ENCODE results near the gene SELENOT. TPM values are rescaled to one million over a fixed set of nuclear protein-coding genes. Genes with fewer than 3 reads are reported as not detected.

SELENOT gene
- polyA plus RNA-seq, 1 donor from 2014 or later: 268 TPM

DNA sequence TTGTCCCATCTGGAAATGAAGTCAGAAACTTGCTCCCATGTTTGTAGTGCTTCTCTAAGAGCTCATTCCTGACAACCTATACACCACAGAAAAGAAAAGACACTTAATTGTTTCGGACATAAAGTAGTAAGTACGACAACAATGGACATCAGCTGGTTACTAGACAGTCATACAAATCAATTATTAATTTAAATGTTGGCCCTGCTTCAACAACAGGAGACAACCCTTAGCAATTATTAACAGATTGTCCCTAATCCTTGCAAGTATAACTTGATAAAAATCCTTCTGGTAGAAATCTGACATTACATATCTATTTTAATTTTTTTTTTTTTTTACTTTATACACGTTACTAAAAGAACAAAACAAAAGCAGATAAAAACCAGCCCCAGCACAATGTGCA is 70.8 kb downstream of the SELENOT start:
- no peak for TF ChIP-seq RAD21 (conservative IDR thresholded peaks at IDR 0.05)
- TF ChIP-seq, protein P1, sequence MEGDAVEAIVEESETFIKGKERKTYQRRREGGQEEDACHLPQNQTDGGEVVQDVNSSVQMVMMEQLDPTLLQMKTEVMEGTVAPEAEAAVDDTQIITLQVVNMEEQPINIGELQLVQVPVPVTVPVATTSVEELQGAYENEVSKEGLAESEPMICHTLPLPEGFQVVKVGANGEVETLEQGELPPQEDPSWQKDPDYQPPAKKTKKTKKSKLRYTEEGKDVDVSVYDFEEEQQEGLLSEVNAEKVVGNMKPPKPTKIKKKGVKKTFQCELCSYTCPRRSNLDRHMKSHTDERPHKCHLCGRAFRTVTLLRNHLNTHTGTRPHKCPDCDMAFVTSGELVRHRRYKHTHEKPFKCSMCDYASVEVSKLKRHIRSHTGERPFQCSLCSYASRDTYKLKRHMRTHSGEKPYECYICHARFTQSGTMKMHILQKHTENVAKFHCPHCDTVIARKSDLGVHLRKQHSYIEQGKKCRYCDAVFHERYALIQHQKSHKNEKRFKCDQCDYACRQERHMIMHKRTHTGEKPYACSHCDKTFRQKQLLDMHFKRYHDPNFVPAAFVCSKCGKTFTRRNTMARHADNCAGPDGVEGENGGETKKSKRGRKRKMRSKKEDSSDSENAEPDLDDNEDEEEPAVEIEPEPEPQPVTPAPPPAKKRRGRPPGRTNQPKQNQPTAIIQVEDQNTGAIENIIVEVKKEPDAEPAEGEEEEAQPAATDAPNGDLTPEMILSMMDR (IDR thresholded peaks at IDR 0.05; ENCODE audit: poor library complexity, severe bottlenecking): no peak
- TF ChIP-seq EP300 (conservative IDR thresholded peaks at IDR 0.05; ENCODE audit: poor library complexity, severe bottlenecking): no peak
- TF ChIP-seq TAF1 (IDR thresholded peaks at IDR 0.05; ENCODE audit: low read depth): no peak
- TF ChIP-seq MXI1 (conservative IDR thresholded peaks at IDR 0.05; ENCODE audit: poor library complexity, severe bottlenecking): no peak
- no peaks in the 10 kb centered on the region for H4K20me1 ChIP-seq (ENCODE audit: insufficient read depth)
- no peaks in the 10 kb centered on the region for H3K79me2 ChIP-seq (replicated peaks; ENCODE audit: insufficient read depth, low read length)
- H2AFZ ChIP-seq (ENCODE audit: low read depth, low read length): no peak overlapping the region
- no peaks in the 10 kb centered on the region for H3K9me3 ChIP-seq (ENCODE audit: low read length)
- H3K9ac ChIP-seq (ENCODE audit: low read length): no peak overlapping the region
- no peaks in the 10 kb centered on the region for H3K9me2 ChIP-seq (ENCODE audit: insufficient read depth, low read length)
- H3K4me2 ChIP-seq (ENCODE audit: low read length): no peak overlapping the region
- H3K4me3 ChIP-seq (ENCODE audit: low read length): no peak overlapping the region
- H3K36me3 ChIP-seq (ENCODE audit: insufficient read depth, low read length): no peaks in the 10 kb centered on the region
- no peak overlapping the region for H3K27ac ChIP-seq (ENCODE audit: low read length)
- H3F3A ChIP-seq (ENCODE audit: insufficient read depth, low read length, poor library complexity, severe bottlenecking): no peaks in the 10 kb centered on the region
- H3K27me3 ChIP-seq (ENCODE audit: insufficient read depth, low read depth, low read length): no peaks in the 10 kb centered on the region

DNA sequence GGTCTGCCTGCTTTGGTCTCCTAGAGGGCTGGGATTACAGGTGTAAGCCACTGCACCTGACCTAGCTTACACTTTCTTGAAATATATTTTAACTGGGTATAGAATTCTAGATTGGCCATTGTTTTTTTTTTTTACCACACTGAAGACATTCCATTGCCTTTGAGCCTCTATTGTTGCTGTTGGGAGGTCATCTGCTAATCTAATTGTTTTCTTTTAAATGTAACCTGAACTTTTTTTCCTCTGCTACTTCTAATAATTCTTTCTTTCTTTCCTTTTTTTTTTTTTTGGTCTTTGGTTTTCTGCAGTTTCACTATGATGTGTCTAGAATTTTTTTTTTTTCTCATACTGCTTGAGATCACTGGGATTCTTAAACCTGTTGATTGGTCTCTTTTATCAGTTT is 72.5 kb downstream of the SELENOT start:
- H3K27me3 ChIP-seq (ENCODE audit: insufficient read depth, low read depth, low read length): no peaks in the 10 kb centered on the region
- no peak overlapping the region for H3K27ac ChIP-seq (ENCODE audit: low read length)
- H4K20me1 ChIP-seq (ENCODE audit: insufficient read depth): no peaks in the 10 kb centered on the region
- no peaks in the 10 kb centered on the region for H3F3A ChIP-seq (ENCODE audit: insufficient read depth, low read length, poor library complexity, severe bottlenecking)
- H3K4me3 ChIP-seq (ENCODE audit: low read length): no peak overlapping the region
- H3K9ac ChIP-seq (ENCODE audit: low read length): no peak overlapping the region
- H3K9me3 ChIP-seq (ENCODE audit: low read length): no peaks in the 10 kb centered on the region
- H2AFZ ChIP-seq (ENCODE audit: low read depth, low read length): no peak overlapping the region
- H3K9me2 ChIP-seq (ENCODE audit: insufficient read depth, low read length): no peaks in the 10 kb centered on the region
- H3K36me3 ChIP-seq (ENCODE audit: insufficient read depth, low read length): no peaks in the 10 kb centered on the region
- no peaks in the 10 kb centered on the region for H3K79me2 ChIP-seq (replicated peaks; ENCODE audit: insufficient read depth, low read length)
- TF ChIP-seq EZH2 (IDR thresholded peaks at IDR 0.05; ENCODE audit: borderline replicate concordance, insufficient read depth, low read length, poor library complexity, severe bottlenecking) (no peak), TAF1 (IDR thresholded peaks at IDR 0.05; ENCODE audit: low read depth) (no peak), MXI1 (conservative IDR thresholded peaks at IDR 0.05; ENCODE audit: poor library complexity, severe bottlenecking) (no peak), RAD21 (conservative IDR thresholded peaks at IDR 0.05) (no peak), POLR2AphosphoS5 (IDR thresholded peaks at IDR 0.05) (no peak)
- TF ChIP-seq, protein P1 (IDR thresholded peaks at IDR 0.05; ENCODE audit: poor library complexity, severe bottlenecking): no peak
- TF ChIP-seq, protein P2, sequence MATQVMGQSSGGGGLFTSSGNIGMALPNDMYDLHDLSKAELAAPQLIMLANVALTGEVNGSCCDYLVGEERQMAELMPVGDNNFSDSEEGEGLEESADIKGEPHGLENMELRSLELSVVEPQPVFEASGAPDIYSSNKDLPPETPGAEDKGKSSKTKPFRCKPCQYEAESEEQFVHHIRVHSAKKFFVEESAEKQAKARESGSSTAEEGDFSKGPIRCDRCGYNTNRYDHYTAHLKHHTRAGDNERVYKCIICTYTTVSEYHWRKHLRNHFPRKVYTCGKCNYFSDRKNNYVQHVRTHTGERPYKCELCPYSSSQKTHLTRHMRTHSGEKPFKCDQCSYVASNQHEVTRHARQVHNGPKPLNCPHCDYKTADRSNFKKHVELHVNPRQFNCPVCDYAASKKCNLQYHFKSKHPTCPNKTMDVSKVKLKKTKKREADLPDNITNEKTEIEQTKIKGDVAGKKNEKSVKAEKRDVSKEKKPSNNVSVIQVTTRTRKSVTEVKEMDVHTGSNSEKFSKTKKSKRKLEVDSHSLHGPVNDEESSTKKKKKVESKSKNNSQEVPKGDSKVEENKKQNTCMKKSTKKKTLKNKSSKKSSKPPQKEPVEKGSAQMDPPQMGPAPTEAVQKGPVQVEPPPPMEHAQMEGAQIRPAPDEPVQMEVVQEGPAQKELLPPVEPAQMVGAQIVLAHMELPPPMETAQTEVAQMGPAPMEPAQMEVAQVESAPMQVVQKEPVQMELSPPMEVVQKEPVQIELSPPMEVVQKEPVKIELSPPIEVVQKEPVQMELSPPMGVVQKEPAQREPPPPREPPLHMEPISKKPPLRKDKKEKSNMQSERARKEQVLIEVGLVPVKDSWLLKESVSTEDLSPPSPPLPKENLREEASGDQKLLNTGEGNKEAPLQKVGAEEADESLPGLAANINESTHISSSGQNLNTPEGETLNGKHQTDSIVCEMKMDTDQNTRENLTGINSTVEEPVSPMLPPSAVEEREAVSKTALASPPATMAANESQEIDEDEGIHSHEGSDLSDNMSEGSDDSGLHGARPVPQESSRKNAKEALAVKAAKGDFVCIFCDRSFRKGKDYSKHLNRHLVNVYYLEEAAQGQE (IDR thresholded peaks at IDR 0.05; ENCODE audit: borderline replicate concordance): no peak
- H3K4me2 ChIP-seq (ENCODE audit: low read length): no peak overlapping the region

Other genes starting within 250 kb of the SELENOT start
- 11.9 and 15.3 TPM in 2 replicates for gene TSC22D2, start 195.0 kb upstream of the SELENOT start, polyA plus RNA-seq
- 106 and 120 TPM in 2 replicates for gene SERP1, start 56.8 kb upstream of the SELENOT start, polyA plus RNA-seq
- 67.9 and 82.6 TPM in 2 replicates for gene EIF2A, start 56.5 kb upstream of the SELENOT start, polyA plus RNA-seq
- 0.32 TPM in 1 of 2 replicates, not detected in the other for gene ERICH6, start 100.6 kb downstream of the SELENOT start, polyA plus RNA-seq
- gene SIAH2, start 159.8 kb downstream of the SELENOT start, polyA plus RNA-seq: 21.8 and 41.1 TPM in 2 replicates

All from neural cell (in vitro differentiated cells).